Measurements from ENCODE around the gene ADARB1.
A peak's percentile ranks its signal among the peaks of the same experiment; 100 is the strongest.

The ADARB1 gene

DNA sequence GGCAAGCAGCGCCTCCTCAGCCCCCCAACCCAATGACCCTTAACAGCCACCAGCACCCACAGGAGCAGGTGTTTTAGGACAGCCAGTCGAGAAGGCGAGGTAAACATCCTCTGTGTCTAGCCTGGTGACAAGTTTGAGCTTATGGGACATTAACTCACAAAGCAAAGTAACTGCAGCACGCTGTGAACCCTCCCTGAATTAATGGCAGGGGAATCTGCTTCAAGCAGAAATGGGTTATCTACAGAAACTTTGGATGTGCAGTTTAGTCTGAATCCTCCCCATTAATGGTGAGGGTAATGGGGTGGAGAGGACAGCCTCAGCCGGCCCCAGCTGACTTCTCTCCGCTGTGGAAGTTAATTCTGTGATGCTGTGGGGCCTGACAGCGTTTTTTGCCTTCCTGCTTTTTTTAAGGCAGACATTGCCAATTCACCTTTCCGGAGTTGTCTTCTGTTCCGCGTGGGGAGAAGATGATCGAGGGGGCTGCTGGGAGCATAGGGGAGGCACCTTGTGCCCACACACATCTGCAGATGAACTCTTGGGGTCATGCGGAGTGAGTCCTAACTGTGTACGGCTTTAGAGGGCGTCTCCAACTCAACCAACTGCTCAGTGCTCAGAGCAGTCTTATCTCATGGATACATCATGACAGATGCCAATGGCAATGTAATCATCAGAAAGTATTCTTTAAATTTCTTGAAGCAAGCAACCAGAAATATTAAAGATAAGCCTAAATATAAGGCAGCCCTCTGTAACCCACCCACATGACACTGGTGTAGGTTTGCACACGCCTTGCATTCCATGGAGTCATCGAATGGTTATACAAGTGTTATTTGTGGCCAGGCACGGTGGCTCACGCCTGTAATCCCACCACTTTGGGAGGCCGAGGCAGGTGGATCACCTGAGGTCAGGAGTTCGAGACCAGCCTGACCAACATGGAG is 172.3 kb downstream of the ADARB1 start:
- Histone ChIP-seq H3K27ac (no peak overlapping the region), H3K4me3 (no peak overlapping the region)
- TF ChIP-seq, protein P1, sequence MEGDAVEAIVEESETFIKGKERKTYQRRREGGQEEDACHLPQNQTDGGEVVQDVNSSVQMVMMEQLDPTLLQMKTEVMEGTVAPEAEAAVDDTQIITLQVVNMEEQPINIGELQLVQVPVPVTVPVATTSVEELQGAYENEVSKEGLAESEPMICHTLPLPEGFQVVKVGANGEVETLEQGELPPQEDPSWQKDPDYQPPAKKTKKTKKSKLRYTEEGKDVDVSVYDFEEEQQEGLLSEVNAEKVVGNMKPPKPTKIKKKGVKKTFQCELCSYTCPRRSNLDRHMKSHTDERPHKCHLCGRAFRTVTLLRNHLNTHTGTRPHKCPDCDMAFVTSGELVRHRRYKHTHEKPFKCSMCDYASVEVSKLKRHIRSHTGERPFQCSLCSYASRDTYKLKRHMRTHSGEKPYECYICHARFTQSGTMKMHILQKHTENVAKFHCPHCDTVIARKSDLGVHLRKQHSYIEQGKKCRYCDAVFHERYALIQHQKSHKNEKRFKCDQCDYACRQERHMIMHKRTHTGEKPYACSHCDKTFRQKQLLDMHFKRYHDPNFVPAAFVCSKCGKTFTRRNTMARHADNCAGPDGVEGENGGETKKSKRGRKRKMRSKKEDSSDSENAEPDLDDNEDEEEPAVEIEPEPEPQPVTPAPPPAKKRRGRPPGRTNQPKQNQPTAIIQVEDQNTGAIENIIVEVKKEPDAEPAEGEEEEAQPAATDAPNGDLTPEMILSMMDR (IDR thresholded peaks at IDR 0.05) = no peak
- DNase-seq (ENCODE audit: low spot score) = peak; percentile 52

DNA sequence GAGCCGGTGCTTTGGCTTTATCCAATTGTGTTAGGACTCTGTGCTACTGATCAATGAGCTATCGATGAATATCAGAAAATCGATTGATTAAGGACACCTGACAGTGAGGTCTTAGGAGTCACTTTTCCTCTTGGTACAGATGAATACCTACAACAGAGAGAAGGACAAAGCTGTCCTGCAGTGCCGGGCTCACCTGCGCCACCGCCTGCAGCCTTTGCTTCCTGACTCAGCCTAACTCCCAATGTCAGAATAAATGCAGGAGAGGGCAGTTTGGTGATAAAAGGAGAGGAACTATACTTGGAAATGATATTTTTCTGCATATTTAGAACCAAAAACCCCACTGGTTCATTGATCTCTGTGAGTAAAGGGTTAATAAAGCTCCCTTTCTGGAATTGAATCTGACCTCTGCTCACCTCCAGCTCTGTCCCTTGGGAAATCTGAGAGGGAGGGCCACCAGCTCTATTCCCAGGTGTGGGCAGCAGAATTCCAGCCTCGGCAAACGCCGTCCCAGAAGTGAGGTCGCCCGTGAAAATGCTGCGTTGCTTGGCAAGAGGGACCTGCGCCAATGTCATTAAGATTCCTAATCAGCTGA is 174.0 kb downstream of the ADARB1 start:
- H3K27ac ChIP-seq = no peak overlapping the region
- DNase-seq (ENCODE audit: low spot score) = no peak
- TF ChIP-seq, protein P1 (IDR thresholded peaks at IDR 0.05) = no peak
- H3K4me3 ChIP-seq = peak overlapping the region; percentile 47

GRCh38 chr21:45248893-45249381 is 174.6 kb downstream of the ADARB1 start:
- peak; percentile 73 for DNase-seq (ENCODE audit: low spot score)
- TF ChIP-seq, protein P1 (IDR thresholded peaks at IDR 0.05) = no peak
- Histone ChIP-seq H3K27ac (no peak overlapping the region), H3K4me3 (peak overlapping the region; percentile 47)

DNA sequence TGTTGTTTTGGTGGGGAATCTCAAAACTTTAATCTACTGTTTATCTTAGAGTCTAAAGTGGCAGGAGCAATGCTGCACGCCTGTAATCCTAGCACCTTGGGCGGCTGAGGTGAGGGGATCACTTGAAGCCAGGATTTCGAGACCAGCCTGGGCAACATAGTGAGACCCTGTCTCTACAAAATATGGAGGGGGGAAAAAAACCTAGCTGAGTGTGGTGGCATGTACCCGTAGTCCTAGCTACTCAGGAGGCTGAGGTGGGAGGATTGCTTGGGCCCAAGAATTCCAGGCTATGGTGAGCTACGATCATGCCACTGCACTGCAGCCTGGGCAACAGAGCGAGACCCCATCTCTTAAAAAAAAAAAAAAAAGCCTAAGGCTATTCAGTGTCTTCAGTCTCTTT is 175.2 kb downstream of the ADARB1 start:
- Histone ChIP-seq H3K27ac (no peak overlapping the region), H3K4me3 (no peak overlapping the region)
- peak; percentile 41 for DNase-seq (ENCODE audit: low spot score)
- TF ChIP-seq, protein P1 (IDR thresholded peaks at IDR 0.05) = no peak

DNA sequence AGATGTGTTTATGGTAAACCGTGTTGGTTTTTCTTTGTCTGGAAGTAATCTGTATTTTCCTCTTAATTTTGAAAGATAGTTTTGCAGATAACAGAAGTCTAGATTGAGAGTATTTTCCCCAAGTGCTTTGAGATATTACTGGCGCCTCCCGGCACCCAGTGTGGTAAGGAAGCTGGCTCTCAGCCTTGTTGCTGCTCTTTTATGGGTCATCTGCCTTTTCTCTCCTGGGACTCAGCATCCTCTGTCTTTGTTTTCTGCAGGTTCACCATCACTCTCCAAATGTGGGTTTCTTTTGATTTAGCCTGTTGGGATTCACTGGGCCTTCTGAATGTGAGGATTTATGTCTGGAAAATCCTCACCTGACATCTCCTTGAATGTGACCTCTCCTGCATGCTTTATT is 175.9 kb downstream of the ADARB1 start:
- Histone ChIP-seq H3K27ac (no peak overlapping the region), H3K4me3 (no peak overlapping the region)
- TF ChIP-seq, protein P1 (IDR thresholded peaks at IDR 0.05) = no peak
- no peak for DNase-seq (ENCODE audit: low spot score)

DNA sequence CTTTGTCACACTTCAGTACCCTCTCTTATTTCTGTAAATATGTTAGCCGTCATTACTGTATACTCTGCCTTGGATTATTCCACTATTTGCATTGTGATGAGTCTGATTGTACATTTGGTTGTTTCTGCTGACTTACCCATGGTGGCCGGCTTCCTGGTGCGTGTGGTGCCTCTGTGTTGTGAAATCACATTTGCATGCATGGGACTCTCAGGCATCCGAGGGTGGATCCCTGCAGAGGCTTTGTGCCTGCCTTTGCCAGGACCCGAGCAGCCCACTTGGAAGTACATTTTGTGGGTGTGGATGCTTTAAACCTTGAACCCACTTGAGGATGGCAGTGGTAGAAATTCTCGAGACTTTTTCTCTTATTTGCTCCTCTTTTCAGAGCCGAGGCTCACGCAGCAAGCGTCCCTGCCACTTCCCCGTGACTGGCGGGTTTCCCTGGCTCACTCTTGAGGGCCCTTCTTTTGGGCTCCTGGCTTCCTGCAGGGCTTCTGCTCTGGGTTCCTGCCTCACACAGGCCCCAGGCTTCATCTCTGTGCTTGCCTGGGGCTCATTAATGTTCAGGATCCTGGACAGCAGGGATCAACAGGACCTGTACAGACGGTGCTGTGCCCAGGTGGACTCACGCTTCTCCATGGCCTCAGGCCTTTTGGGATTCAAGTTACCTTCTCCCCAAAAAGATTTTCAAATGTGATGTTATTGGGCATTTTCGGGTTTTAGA is 176.7 kb downstream of the ADARB1 start:
- H3K4me3 ChIP-seq = no peak overlapping the region
- TF ChIP-seq, protein P1 (IDR thresholded peaks at IDR 0.05) = no peak
- no peak for DNase-seq (ENCODE audit: low spot score)
- H3K27ac ChIP-seq = no peak overlapping the region
